ENCODE measurements around the gene UGT2A2.
"Not testable (repeated sequence)": the region's sequence is repeated elsewhere in the genome, so short reads cannot be mapped to it uniquely, and the experiment has no call there.

The UGT2A2 gene

DNA sequence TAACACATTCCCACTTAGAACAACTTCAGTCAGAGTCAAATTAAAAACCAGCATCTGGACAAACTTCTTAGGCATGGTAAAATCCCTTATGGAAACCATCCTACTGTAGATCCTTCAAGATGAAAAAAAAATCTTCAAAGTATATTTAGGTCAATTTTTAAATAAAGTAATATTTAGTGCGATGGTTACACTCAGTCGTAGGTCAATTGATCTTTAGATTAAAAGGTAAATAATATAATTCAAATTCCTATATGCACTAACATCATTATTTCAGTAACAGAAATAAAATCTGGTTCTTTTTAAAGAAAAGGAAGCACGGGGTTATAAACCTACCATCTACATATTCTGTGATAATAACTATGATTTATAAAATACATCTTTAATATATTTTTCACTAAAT is at the start of gene UGT2A2:
UGT2A2 (minus strand) TSS at position 101 of the 400 bp plus-strand sequence; CDS start at position 99, 2 bp downstream.
- DNase-seq (ENCODE audit: low read depth, low spot score), result no peak

DNA sequence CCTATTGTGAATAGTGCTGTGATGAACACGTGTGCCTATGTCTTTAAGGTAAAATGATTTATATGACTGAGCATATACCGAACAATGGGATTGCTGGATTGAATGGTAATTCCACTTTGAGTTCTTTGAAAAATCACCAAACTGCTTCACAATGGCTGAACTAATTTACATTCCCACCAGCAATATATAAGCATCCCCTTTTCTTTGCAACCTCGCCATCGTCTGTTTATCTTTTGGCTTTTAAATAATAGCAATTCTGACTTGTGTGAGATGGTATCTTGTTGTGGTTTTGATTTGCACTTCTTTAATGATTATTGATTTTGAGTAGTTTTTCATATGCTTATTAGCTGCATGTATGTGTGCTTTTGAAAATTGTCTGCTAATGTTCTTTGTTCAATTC is 45.4 kb upstream of the UGT2A2 start:
- DNase-seq (ENCODE audit: low read depth, low spot score), result no peak

DNA sequence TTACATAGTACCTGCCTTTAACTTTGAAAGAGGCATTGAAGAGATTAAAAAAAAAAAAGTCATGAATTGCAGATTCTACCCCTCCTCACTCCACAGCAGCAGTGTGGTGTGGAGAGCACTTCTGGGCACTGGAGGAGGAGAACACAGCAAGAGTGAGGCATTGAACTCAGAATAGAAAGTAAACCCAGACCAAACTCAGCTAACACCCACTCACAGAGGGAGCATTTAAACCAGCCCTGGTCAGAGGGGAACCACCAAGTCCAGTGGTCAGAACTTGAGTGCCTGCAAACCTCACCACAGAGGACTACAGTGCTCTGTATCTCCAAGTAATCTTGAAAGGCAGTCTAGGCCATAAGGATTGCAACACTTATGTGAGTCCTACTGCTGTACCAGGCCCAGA is 29.2 kb upstream of the UGT2A2 start:
- DNase-seq (ENCODE audit: low read depth, low spot score), result no peak

- DNase-seq (ENCODE audit: low read depth, low spot score), result not testable (repeated sequence)
Observed at GRCh38 chr4:69664009-69664408, 24.6 kb upstream of the UGT2A2 start.

DNA sequence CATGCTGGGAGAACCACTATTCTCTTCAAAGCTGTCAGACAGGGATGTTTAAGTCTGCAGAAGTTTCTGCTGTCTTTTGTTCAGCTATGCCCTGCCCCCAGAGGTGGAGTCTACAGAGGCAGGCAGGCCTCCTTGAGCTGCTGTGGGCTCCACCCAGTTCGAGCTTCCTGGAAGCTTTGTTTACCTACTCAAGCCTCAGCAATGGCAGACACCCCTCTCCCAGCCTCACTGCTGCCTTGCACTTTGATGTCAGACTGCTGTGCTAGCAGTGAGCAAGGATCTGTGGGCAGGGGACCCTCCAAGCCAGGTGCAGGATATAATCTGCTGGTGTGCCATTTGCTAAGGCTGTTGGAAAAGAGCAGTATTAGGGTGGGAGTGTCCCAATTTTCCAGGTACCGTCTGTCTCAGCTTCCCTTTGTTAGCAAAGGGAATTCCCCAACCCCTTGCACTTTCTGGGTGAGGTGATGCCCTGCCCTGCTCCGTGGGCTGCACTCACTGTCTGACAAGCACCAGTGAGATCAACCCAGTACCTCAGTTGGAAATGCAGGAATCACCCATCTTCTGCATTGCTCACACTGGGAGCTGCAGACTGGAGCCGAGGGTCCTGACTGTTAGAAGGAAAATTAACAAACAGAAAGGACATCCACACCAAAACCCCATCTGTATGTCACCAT is 21.8 kb upstream of the UGT2A2 start:
- DNase-seq (ENCODE audit: low read depth, low spot score), result not testable (repeated sequence)

- no peak for DNase-seq (ENCODE audit: low read depth, low spot score)
Observed at GRCh38 chr4:69658133-69658532, 18.7 kb upstream of the UGT2A2 start.

GRCh38 chr4:69656653-69657158 is 17.3 kb upstream of the UGT2A2 start:
- no peak for DNase-seq (ENCODE audit: low read depth, low spot score)

DNA sequence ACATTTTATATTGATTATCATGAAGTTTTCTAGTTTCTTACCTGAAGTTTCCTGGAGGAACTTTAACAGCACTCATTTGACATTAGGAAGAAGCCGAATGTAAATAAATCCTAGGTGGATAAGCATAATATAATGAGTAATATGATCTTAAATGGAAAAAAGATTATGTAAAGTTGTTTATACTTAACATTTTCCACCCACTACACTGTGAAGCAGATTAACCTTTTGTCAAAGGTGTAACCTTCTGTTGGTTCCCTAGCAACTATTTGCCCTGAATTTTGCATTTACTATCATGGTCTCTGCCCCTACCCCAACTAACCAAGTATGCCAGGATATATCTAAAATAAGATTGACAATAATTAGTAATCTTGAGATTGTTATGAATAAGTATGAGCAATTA is 13.7 kb upstream of the UGT2A2 start, which contains the start of gene UGT2A1:
UGT2A1 (minus strand) TSS at position 101 of the 400 bp plus-strand sequence. CDS start 5,603 bp downstream, outside the sequence.
- no peak for DNase-seq (ENCODE audit: low read depth, low spot score)

DNA sequence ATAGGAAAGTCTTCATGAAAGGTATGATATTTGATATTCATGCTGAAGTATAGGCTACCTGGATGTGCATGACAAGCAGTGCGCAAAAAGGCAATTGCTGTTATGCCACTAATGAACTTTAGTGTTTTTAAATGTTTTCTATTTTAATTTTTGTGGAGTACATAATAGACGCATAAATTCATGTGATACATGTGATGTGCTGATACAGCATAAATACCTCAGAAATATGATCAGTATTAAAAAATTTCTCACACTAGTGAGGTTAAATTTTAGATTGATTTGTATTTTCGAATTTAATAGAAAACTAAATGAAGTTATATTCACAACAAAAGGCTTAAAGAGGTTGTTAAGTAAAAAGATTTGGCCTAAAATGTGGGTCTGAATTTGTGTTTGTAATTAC is 11.4 kb upstream of the UGT2A2 start:
- DNase-seq (ENCODE audit: low read depth, low spot score), result no peak

DNA sequence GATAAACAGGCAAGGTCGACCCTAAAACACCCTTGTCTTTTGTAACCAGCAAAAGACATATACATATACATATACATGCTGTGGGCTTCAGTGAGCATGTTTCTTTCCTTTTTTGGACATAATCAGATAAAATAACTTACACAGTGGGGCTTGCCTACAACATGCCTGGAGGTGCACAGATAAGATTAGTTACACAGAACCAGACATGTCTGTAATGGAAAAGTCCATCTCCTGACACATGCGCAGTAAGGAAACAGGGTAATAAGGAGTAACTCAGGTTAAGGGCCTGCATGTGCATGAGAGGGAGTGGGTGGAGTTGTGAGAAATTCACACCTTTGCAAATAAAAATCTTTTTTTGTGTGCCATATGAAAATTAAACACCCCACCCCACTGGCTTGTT is 10.2 kb upstream of the UGT2A2 start:
- DNase-seq (ENCODE audit: low read depth, low spot score), result no peak

DNA sequence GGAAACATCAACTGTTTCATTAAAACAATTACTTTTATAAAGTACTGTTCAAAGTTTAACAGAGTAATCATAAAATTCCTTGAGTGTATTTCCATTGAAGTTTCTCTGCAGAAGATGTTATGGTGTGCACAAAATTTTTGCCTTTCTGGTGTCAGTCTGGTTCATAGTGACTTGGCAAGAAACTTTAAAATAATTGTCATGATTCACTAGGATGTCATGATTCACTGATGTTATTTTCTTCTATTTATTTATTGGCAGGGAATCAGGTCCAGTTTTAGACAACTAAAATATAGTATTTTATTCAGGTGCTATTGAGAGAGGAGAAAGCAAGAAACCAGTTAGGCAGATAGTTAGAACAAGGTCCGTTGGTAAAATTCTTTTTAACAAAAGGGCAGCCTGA is 9.8 kb upstream of the UGT2A2 start:
- DNase-seq (ENCODE audit: low read depth, low spot score), result no peak

DNA sequence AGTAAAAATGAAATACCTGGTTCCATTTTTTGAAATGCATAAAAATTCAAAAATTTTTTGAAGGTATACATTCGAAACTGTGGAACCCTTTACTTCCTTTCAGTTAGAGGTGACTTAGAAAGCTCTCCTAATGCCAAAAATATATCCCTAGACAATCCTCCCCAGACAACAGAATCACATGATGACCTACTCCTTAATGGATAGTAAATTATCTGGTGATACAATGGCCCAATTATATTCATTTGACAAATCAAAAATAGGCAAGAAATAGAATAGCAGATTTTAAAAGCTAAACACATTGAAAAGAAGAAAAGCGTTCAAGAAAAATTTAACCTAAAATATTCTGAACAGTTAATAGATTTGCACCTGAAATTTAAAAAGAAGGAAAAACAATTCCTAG is 3.5 kb upstream of the UGT2A2 start:
- no peak for DNase-seq (ENCODE audit: low read depth, low spot score)

GRCh38 chr4:69640289-69640688 is 847 bp upstream of the UGT2A2 start:
- no peak for DNase-seq (ENCODE audit: low read depth, low spot score)

- DNase-seq (ENCODE audit: low read depth, low spot score), result no peak
Observed at GRCh38 chr4:69617083-69617694, 22.3 kb downstream of the UGT2A2 start.

DNA sequence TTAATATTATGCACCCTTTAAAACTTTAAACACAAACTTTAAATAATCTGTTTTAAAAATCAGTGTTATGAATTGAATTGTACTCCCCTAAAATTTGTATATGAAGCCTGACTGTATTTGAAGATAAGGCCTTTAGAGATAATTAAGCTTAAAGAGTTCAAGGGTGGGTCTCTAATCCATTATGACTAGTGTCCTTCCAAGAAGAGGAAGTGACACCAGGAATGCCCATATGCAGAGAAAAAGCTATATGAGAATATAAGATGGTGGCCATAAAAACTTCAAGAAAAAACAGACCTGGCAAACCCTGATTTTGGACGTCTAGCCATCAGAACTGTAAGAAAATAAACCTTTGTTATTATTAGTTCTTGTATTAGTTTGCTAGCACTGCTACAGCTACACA is 29.0 kb downstream of the UGT2A2 start:
- no peak for DNase-seq (ENCODE audit: low read depth, low spot score)

DNA sequence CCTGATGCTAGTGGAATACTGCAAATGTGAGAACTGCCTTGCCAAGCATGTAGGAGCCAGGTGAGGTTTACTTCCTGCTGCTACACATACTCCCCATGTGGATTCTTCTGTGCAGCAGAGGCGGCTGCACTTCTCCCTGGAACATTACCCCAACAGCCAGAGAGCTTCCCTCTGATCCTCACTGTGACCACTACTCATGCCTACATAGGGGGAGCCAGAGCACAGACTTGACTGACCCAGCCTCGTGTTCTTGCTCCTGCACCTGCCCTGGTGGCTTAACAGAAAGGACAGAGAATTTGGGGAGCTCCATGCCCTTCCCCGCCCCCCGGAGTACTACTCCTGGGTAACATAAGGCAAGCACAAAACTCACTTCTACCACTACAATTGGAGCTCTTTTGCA is 38.4 kb downstream of the UGT2A2 start:
- DNase-seq (ENCODE audit: low read depth, low spot score), result no peak

DNA sequence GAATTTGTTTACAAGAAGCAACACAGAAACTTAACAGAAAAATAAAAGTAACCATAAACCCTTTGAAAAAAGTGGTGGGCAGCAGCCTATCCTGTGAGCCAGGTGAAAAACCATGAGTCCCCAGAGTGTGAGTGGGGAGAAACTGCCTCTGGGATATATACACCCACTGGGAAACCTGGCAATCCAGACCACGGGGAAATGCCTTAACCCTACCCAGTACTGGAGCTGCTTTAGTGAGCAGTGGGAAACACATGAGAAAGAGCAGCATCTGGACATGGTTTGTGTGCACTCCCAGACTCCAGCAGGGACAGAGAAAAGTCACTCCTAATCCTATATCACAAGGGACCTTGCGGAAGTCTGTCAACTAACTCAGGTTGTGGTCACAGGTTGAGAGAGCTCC is 39.4 kb downstream of the UGT2A2 start:
- DNase-seq (ENCODE audit: low read depth, low spot score), result no peak

DNA sequence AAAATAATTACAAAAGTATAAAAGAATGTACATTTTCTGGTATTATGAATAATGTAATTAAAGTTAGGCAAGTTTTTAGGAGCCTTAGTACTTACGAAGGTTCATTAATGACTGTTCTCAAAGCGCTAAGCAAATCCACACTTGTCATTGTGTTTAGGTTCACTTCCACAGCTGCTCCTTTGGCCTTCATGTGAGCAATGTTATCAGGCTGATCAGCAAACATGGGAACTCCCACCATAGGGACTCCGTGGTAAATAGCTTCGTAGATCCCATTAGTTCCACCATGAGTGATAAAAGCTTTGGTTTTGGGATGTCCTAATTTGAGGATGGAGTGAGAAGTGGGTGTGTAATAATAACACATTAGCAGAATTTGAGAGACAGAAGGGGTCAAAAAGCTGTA is 45.1 kb downstream of the UGT2A2 start:
- no peak for DNase-seq (ENCODE audit: low read depth, low spot score)

DNA sequence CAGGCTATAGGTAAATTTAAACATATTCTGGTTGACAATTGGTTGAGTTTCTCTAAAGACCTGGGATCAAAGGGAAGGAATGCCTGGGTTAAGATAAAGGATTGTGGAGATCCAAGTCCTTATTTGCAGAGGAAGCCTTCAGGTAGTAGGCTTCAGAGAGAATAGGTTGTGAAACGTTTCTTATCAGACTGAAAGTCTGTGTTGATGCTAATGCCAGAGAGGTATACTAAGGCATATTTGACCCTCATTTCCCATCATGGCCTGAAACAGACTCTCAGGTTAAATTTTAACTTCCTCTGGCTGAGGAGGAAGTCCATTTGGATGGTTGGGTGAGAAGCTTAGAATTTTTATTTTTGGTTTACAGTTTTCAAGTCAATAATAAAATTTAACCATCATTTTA is 48.1 kb downstream of the UGT2A2 start:
- no peak for DNase-seq (ENCODE audit: low read depth, low spot score)

DNA sequence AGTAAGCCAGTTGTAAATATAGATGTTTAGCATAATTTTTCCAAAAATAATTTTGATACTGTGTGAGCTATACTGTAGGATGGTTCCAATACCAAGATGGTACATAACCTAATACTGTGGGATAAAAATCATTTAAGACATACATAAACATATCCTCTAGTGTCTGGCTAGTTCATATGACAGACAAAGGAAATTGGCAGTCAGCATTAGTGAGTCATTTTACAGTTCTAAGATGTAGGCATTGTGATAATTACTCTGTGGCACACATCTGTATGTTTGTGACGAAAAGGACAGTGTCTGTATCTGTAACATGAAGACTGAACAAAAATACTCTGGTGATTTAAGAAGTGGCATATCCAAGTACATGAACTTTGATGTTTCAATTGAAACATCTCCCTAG is 49.6 kb downstream of the UGT2A2 start:
- no peak for DNase-seq (ENCODE audit: low read depth, low spot score)

- no peak for DNase-seq (ENCODE audit: low read depth, low spot score)
Observed at GRCh38 chr4:69584135-69584534, 55.3 kb downstream of the UGT2A2 start.

GRCh38 chr4:69583543-69583942 is 55.9 kb downstream of the UGT2A2 start:
- no peak for DNase-seq (ENCODE audit: low read depth, low spot score)

- no peak for DNase-seq (ENCODE audit: low read depth, low spot score)
Observed at GRCh38 chr4:69577245-69577644, 62.2 kb downstream of the UGT2A2 start.

Data from brain pericyte (primary cell).